Neuronal stem cell (in vitro differentiated cells): Measurements from ENCODE around the gene MS4A6E.

Experiments used
- DNase-seq: peaks from one replicate; pipeline ENCODE4 v3.0.0-alpha.2; 2013; ENCODE audit warnings: low spot score
- H2AFZ ChIP-seq: one replicate; pipeline ENCODE4 v1.6.1; 2013; ENCODE audit warnings: mild to moderate bottlenecking, low read length, inconsistent platforms
- H2AK5ac ChIP-seq: 2 replicates; pipeline ENCODE4 v1.6.1; 2013; ENCODE audit warnings: low read depth, mild to moderate bottlenecking, inconsistent platforms, low read length, moderate library complexity, mixed read lengths
- H2BK120ac ChIP-seq: 2 replicates; pipeline ENCODE4 v1.6.1; 2013; ENCODE audit warnings: low read depth, mild to moderate bottlenecking, inconsistent platforms, low read length, moderate library complexity, mixed read lengths
- H2BK12ac ChIP-seq: one replicate; pipeline ENCODE4 v1.6.1; 2013; ENCODE audit warnings: low read length, inconsistent platforms
- H2BK15ac ChIP-seq: 2 replicates; pipeline ENCODE4 v1.6.1; 2013; ENCODE audit warnings: mild to moderate bottlenecking, low read length, inconsistent platforms, mixed read lengths
- H2BK5ac ChIP-seq: one replicate; pipeline ENCODE4 v1.6.1; 2013; ENCODE audit warnings: inconsistent platforms, mild to moderate bottlenecking, low read length, moderate library complexity
- H3K14ac ChIP-seq: one replicate; pipeline ENCODE4 v1.6.1; 2013; ENCODE audit warnings: low read length, inconsistent platforms
- H3K18ac ChIP-seq: 2 replicates; pipeline ENCODE4 v1.6.1; 2013; ENCODE audit warnings: low read length, inconsistent platforms
- H3K23ac ChIP-seq: 2 replicates; pipeline ENCODE4 v1.6.1; 2013; ENCODE audit warnings: low read depth, mild to moderate bottlenecking, mixed read lengths, low read length, inconsistent platforms; ENCODE audit not compliant: poor library complexity
- H3K27ac ChIP-seq: replicated peaks from 3 replicates; pipeline ENCODE4 v1.5.1; 2013; ENCODE audit warnings: low read length, inconsistent platforms
- H3K27me3 ChIP-seq, 3 experiments: 2 replicates each; pipeline ENCODE4 v1.6.1; 2013; ENCODE audit warnings: low read length in 3 of 3, mild to moderate bottlenecking in 2 of 3, inconsistent platforms in 1 of 3, low read depth in 1 of 3, mixed read lengths in 1 of 3, moderate library complexity in 1 of 3; ENCODE audit not compliant: control insufficient read depth in 3 of 3, insufficient read depth in 3 of 3
- H3K36me3 ChIP-seq, 2 donors: replicated peaks in 1 of 2; 2 replicates each; pipeline ENCODE4 v1.6.1; 2013; ENCODE audit warnings: low read length in 2 of 2; ENCODE audit not compliant: control insufficient read depth in 2 of 2, insufficient read depth in 2 of 2
- H3K4ac ChIP-seq: 2 replicates; pipeline ENCODE4 v1.6.1; 2013; ENCODE audit warnings: inconsistent platforms, mild to moderate bottlenecking, low read length, moderate library complexity
- H3K4me1 ChIP-seq, 2 donors: 1 replicate in 1 of 2; 2 replicates in 1 of 2; pipeline ENCODE4 v1.6.1; 2013; ENCODE audit warnings: low read length in 2 of 2, low read depth in 1 of 2; ENCODE audit not compliant: control insufficient read depth in 2 of 2, insufficient read depth in 1 of 2
- H3K4me2 ChIP-seq: one replicate; pipeline ENCODE4 v1.6.1; 2013; ENCODE audit warnings: mild to moderate bottlenecking, low read length, inconsistent platforms; ENCODE audit not compliant: insufficient read depth, poor library complexity, severe bottlenecking
- H3K4me3 ChIP-seq, 2 donors: 2 replicates each; pipeline ENCODE4 v1.5.1; 2013; ENCODE audit warnings: low read length in 2 of 2, mild to moderate bottlenecking in 2 of 2, inconsistent platforms in 1 of 2, moderate library complexity in 1 of 2
- H3K79me1 ChIP-seq: one replicate; pipeline ENCODE4 v1.6.1; 2013; ENCODE audit warnings: low read depth, mild to moderate bottlenecking, inconsistent platforms, low read length, moderate library complexity
- H3K9ac ChIP-seq: one replicate; pipeline ENCODE4 v1.6.1; 2013; ENCODE audit warnings: mild to moderate bottlenecking, low read depth, low read length, inconsistent platforms; ENCODE audit not compliant: poor library complexity
- H3K9me3 ChIP-seq, 2 donors: replicated peaks in 1 of 2; 2 replicates each; pipeline versions ENCODE3 to v1.6.1; 2013; ENCODE audit warnings: low read length in 2 of 2, mild to moderate bottlenecking in 2 of 2, inconsistent platforms in 1 of 2, low read depth in 1 of 2, mixed read lengths in 1 of 2, moderate library complexity in 1 of 2; ENCODE audit not compliant: control insufficient read depth in 2 of 2, insufficient read depth in 1 of 2
- H4K8ac ChIP-seq: one replicate; pipeline ENCODE4 v1.6.1; 2013; ENCODE audit warnings: low read depth, mild to moderate bottlenecking, inconsistent platforms, low read length, moderate library complexity
- H4K91ac ChIP-seq: one replicate; pipeline ENCODE4 v1.6.1; 2013; ENCODE audit warnings: low read length, low read depth, mild to moderate bottlenecking, inconsistent platforms; ENCODE audit not compliant: poor library complexity
- WGBS, 2 donors: extraction: QIAGEN DNeasy Blood & Tissue Kit; methylation state at CpG; one replicate each; pipeline ENCODE4 v1.1.7; 2013; ENCODE audit warnings: missing lambda C conversion rate in 2 of 2, mixed read lengths in 1 of 2; ENCODE audit not compliant: insufficient read length in 2 of 2, insufficient replicate concordance in 1 of 2; ENCODE audit errors: extremely low coverage in 2 of 2; 5-methylcytosine and 5-hydroxymethylcytosine counted together

MS4A6E gene

GRCh38 chr11:60371854-60372253 lies 44.8 kb downstream of the MS4A6E start:
- no peak overlapping the region for H2BK12ac ChIP-seq
- DNase-seq, result no peak
- no peak overlapping the region for H2BK15ac ChIP-seq
- no peak overlapping the region for H3K27ac ChIP-seq
- H3K23ac ChIP-seq, result no peak overlapping the region
- H3K4me2 ChIP-seq, result no peak overlapping the region
- H3K79me1 ChIP-seq, result no peaks in the 10 kb centered on the region
- H3K18ac ChIP-seq, result no peak overlapping the region
- WGBS, 2 donors, result no CpG with 5 or more reads among the region's 1 CpG
- peaks cover 0 to 6% (median 0%) of the 10 kb centered on the region in 3 experiments for H3K27me3 ChIP-seq
- no peaks in the 10 kb centered on the region for H3K4me1 ChIP-seq
- H3K36me3 ChIP-seq, result no peaks in the 10 kb centered on the region
- no peak overlapping the region for H2AFZ ChIP-seq
- H3K14ac ChIP-seq, result no peak overlapping the region
- H4K91ac ChIP-seq, result no peak overlapping the region
- H3K4ac ChIP-seq, result no peak overlapping the region
- no peak overlapping the region for H3K9ac ChIP-seq
- H2BK5ac ChIP-seq, result no peak overlapping the region
- no peak overlapping the region for H2AK5ac ChIP-seq
- H3K9me3 ChIP-seq, result no peaks in the 10 kb centered on the region
- H2BK120ac ChIP-seq, result no peak overlapping the region
- no peak overlapping the region for H4K8ac ChIP-seq
- no peak overlapping the region for H3K4me3 ChIP-seq

DNA sequence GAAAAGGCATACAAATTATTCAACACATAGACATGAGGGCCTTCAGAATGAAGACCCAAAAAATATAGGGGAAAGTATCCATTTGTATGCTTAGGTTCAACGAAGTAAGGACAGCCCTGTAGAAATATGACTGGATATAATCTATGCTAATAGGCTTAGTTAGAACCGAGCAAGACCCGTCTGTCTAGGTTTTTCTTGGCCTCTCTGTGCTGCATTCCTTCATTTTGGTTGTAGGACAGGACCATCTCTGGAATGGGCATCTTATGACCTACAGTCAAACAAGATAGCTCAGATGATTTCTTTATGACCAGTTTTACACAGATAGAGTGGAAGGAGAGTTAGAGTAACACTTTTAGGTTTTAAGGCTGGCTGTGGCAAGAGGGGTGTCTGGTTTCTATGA lies 45.7 kb downstream of the MS4A6E start:
- no CpG with 5 or more reads among the region's 3 CpGs for WGBS, 2 donors
- no peaks in the 10 kb centered on the region for H3K9me3 ChIP-seq
- peaks cover 0 to 6% (median 0%) of the 10 kb centered on the region in 3 experiments for H3K27me3 ChIP-seq

GRCh38 chr11:60375316-60375715 lies 48.3 kb downstream of the MS4A6E start:
- no peak overlapping the region for H2BK5ac ChIP-seq
- H3K9me3 ChIP-seq, result no peaks in the 10 kb centered on the region
- no peak overlapping the region for H3K14ac ChIP-seq
- no peaks in the 10 kb centered on the region for H3K36me3 ChIP-seq
- no peak overlapping the region for H3K9ac ChIP-seq
- H3K4me1 ChIP-seq, result no peaks in the 10 kb centered on the region
- H2AFZ ChIP-seq, result no peak overlapping the region
- WGBS, 2 donors, result no CpG with 5 or more reads among the region's 3 CpGs
- no peak overlapping the region for H4K91ac ChIP-seq
- no peak overlapping the region for H3K4me2 ChIP-seq
- H3K4ac ChIP-seq, result no peak overlapping the region
- no peak overlapping the region for H3K18ac ChIP-seq
- no peak overlapping the region for H3K23ac ChIP-seq
- H2BK12ac ChIP-seq, result no peak overlapping the region
- H2BK120ac ChIP-seq, result no peak overlapping the region
- no peaks in the 10 kb centered on the region for H3K79me1 ChIP-seq
- H2AK5ac ChIP-seq, result no peak overlapping the region
- no peak overlapping the region for H2BK15ac ChIP-seq
- no peak overlapping the region for H3K4me3 ChIP-seq
- no peak overlapping the region for H4K8ac ChIP-seq
- no peak overlapping the region for H3K27ac ChIP-seq
- no peak for DNase-seq
- peaks cover 0 to 6% (median 0%) of the 10 kb centered on the region in 3 experiments for H3K27me3 ChIP-seq

More for the DNA sequence above, 45.7 kb downstream of the MS4A6E start:
- Histone ChIP-seq H3K27ac (no peak overlapping the region), H2BK15ac (no peak overlapping the region), H3K9ac (no peak overlapping the region), H3K4me2 (no peak overlapping the region), H3K36me3 (no peaks in the 10 kb centered on the region), H2BK12ac (no peak overlapping the region), H3K23ac (no peak overlapping the region), H3K4ac (no peak overlapping the region), H3K4me3 (no peak overlapping the region), H2BK120ac (no peak overlapping the region), H3K14ac (no peak overlapping the region), H2BK5ac (no peak overlapping the region), H2AFZ (no peak overlapping the region), H3K79me1 (no peaks in the 10 kb centered on the region), H2AK5ac (no peak overlapping the region), H3K4me1 (no peaks in the 10 kb centered on the region), H4K91ac (no peak overlapping the region), H3K18ac (no peak overlapping the region), H4K8ac (no peak overlapping the region)
- no peak for DNase-seq

- H2BK5ac ChIP-seq, result no peak overlapping the region
- H2BK120ac ChIP-seq, result no peak overlapping the region
- no peak overlapping the region for H3K23ac ChIP-seq
- H3K9ac ChIP-seq, result no peak overlapping the region
- H2BK15ac ChIP-seq, result no peak overlapping the region
- H3K4me1 ChIP-seq, result no peaks in the 10 kb centered on the region
- H2BK12ac ChIP-seq, result no peak overlapping the region
- no peaks in the 10 kb centered on the region for H3K79me1 ChIP-seq
- H3K27me3 ChIP-seq, result peaks cover 0 to 6% (median 0%) of the 10 kb centered on the region in 3 experiments
- H4K91ac ChIP-seq, result no peak overlapping the region
- no peak overlapping the region for H3K27ac ChIP-seq
- H3K4me2 ChIP-seq, result no peak overlapping the region
- H3K14ac ChIP-seq, result no peak overlapping the region
- H3K4ac ChIP-seq, result no peak overlapping the region
- H2AK5ac ChIP-seq, result no peak overlapping the region
- DNase-seq, result no peak
- no peak overlapping the region for H2AFZ ChIP-seq
- no peak overlapping the region for H3K4me3 ChIP-seq
- H3K9me3 ChIP-seq, result no peaks in the 10 kb centered on the region
- no peak overlapping the region for H3K18ac ChIP-seq
- H3K36me3 ChIP-seq, result no peaks in the 10 kb centered on the region
- H4K8ac ChIP-seq, result no peak overlapping the region
- WGBS, 2 donors, result no CpG with 5 or more reads among the region's 3 CpGs
These were observed 49.5 kb downstream of the MS4A6E start for GRCh38 chr11:60376601-60377000.
